K562 (cell line): ENCODE data around the gene TRIP6. TPM values are rescaled to one million over a fixed set of nuclear protein-coding genes. Genes with fewer than 3 reads are reported as not detected.

Experiments
- ATAC-seq: fragments of 200-7000 bp; cut with Tn5 transposase; 3 replicates; pipeline ENCODE4 v1.9.1; 2020; ENCODE audit warnings: moderate library complexity
- BruUV-seq: library from RNA; stranded (reverse); fragments of 400-500 nt; replicated peaks from 2 replicates; lab custom pipeline; 2021; lab: Mats Ljungman, UMichigan
- CTCF ChIA-PET: fragments of 300-600 bp; formaldehyde crosslinking; extraction: SDS; loops from one replicate; lab custom pipeline; 2021; ENCODE audit warnings: low intra/inter-chr PET ratio; lab: Yijun Ruan, JAX
- POLR2A ChIA-PET: fragments of 300-600, 350-650 bp; sonication (Branson Sonifier 250); formaldehyde crosslinking; extraction: SDS; loops from one replicate; lab custom pipeline; 2021; ENCODE audit warnings: antibody characterized with exemption, inconsistent platforms; lab: Yijun Ruan, JAX
- DNase-seq, 4 experiments: peaks; one replicate each; pipeline versions ENCODE4 v3.0.0 to v3.0.0-alpha.2; 2011 to 2018; ENCODE audit warnings: low spot score in 3 of 4, mixed read lengths in 3 of 4; ENCODE audit errors: extremely low read depth in 1 of 4
- FAIRE-seq: peaks from 2 replicates; lab custom pipeline; 2011; peaks lifted over from hg19 to GRCh38; lab: Jason Lieb, UNC
- H2AFZ ChIP-seq: 2 replicates; pipeline ENCODE4 v1.6.0; 2011; ENCODE audit warnings: low read depth, low read length, control low read depth, inconsistent platforms
- H3K27ac ChIP-seq: fragments of 200-600 bp; 3 replicates; pipeline ENCODE4 v1.8.0; 2011; ENCODE audit warnings: low read depth, mild to moderate bottlenecking, control low read depth, inconsistent platforms, low read length, moderate library complexity, mixed read lengths; ENCODE audit errors: extremely low read depth
- H3K27me3 ChIP-seq, 2 experiments: fragments of 300-600 bp in 1 of 2; 2 replicates in 1 of 2; 3 replicates in 1 of 2; pipeline versions ENCODE4 v1.6.0 to v1.8.0; 2011; ENCODE audit warnings: inconsistent platforms in 2 of 2, low read length in 2 of 2, mild to moderate bottlenecking in 1 of 2, mixed read lengths in 1 of 2, moderate library complexity in 1 of 2; ENCODE audit not compliant: control insufficient read depth in 2 of 2, insufficient read depth in 2 of 2
- H3K36me3 ChIP-seq: fragments of 300-600 bp; 3 replicates; pipeline ENCODE4 v1.8.0; 2011; ENCODE audit warnings: mild to moderate bottlenecking, low read length, inconsistent platforms; ENCODE audit not compliant: control insufficient read depth, insufficient read depth
- H3K4me1 ChIP-seq, 2 experiments: fragments of 200-600 bp in 1 of 2; replicated peaks in 1 of 2; 2 replicates in 1 of 2; 3 replicates in 1 of 2; pipeline versions ENCODE4 v1.5.1 to v1.8.0; 2011; ENCODE audit warnings: inconsistent platforms in 2 of 2, low read length in 2 of 2, mild to moderate bottlenecking in 1 of 2, mixed read lengths in 1 of 2, moderate library complexity in 1 of 2; ENCODE audit not compliant: control insufficient read depth in 2 of 2, insufficient read depth in 2 of 2
- H3K4me2 ChIP-seq: 2 replicates; pipeline ENCODE4 v1.6.1; 2011; ENCODE audit warnings: low read length, control low read depth, inconsistent platforms, mixed read lengths; ENCODE audit not compliant: insufficient read depth
- H3K4me3 ChIP-seq: fragments of 200-600 bp; sonication (generic), shearing (Covaris generic); 2 replicates; pipeline ENCODE4 v1.5.1; 2016; ENCODE audit warnings: control low read depth, inconsistent platforms
- H3K79me2 ChIP-seq: fragments of 200-600 bp; 3 replicates; pipeline ENCODE4 v1.8.0; 2011; ENCODE audit warnings: low read length, inconsistent platforms; ENCODE audit not compliant: control insufficient read depth, insufficient read depth
- H3K9ac ChIP-seq, 2 experiments: 2 replicates each; pipeline versions ENCODE4 v1.6.0 to v1.6.1; 2011; ENCODE audit warnings: low read depth in 2 of 2, low read length in 2 of 2, control low read depth in 1 of 2, inconsistent platforms in 1 of 2, mild to moderate bottlenecking in 1 of 2, mixed read lengths in 1 of 2; ENCODE audit not compliant: insufficient read depth in 1 of 2
- H3K9me1 ChIP-seq: one replicate; pipeline ENCODE4 v1.6.0; 2011; ENCODE audit warnings: inconsistent platforms, mild to moderate bottlenecking, low read length, moderate library complexity; ENCODE audit not compliant: control insufficient read depth, insufficient read depth
- H3K9me3 ChIP-seq: replicated peaks from 2 replicates; pipeline ENCODE4 v1.5.1; 2011; ENCODE audit warnings: low read depth, low read length, inconsistent platforms; ENCODE audit not compliant: control insufficient read depth, insufficient read depth
- H4K20me1 ChIP-seq: replicated peaks from 2 replicates; pipeline ENCODE4 v1.6.1; 2011; ENCODE audit warnings: low read length, inconsistent platforms, mixed read lengths; ENCODE audit not compliant: control insufficient read depth, insufficient read depth
- CBFA2T3 ChIP-seq: fragments of 450-650 bp; IDR thresholded peaks from 2 replicates; pipeline ENCODE4 v1.6.1; 2017
- EP300 ChIP-seq: IDR thresholded peaks from 2 replicates; pipeline ENCODE4 v1.6.1; 2012; ENCODE audit warnings: low read length, improper control_type of control experiment
- POLR2AphosphoS2 ChIP-seq: IDR thresholded peaks from 2 replicates; pipeline ENCODE4 v1.6.1; 2012; ENCODE audit warnings: low read length, improper control_type of control experiment
- RBFOX2 ChIP-seq: fragments of 200-400 bp; formaldehyde crosslinking; IDR thresholded peaks from 2 replicates; pipeline ENCODE4 v1.6.1; 2017; ENCODE audit warnings: low read depth, mild to moderate bottlenecking, low read length, moderate library complexity
- ZBTB2 ChIP-seq: fragments of 450-650 bp; IDR thresholded peaks from 2 replicates; pipeline ENCODE4 v1.6.1; 2016; ENCODE audit warnings: antibody characterized with exemption
- ZBTB33 ChIP-seq: sonication (generic); formaldehyde crosslinking; IDR thresholded peaks from 2 replicates; pipeline ENCODE4 v1.8.1; 2023; ENCODE audit warnings: mild to moderate bottlenecking, missing genetic modification reagents
- ZNF311 ChIP-seq: fragments of 250-450 bp; sonication (Bioruptor Pico); IDR thresholded peaks from 2 replicates; pipeline ENCODE4 v1.4.0; 2020; ENCODE audit warnings: mild to moderate bottlenecking, moderate library complexity
- WGBS: fragments of 100-300 bp; shearing (Covaris generic); methylation state at CpG from one replicate; pipeline ENCODE4 v1.1.6; 2016; ENCODE audit warnings: low coverage, mixed read lengths; ENCODE audit not compliant: insufficient coverage; ENCODE audit errors: missing lambda C conversion rate; 5-methylcytosine and 5-hydroxymethylcytosine counted together
- in situ Hi-C: fragments of 300-500 bp; cut with MboI; formaldehyde crosslinking; loops from 4 replicates; pipeline ENCODE4 v1.15.0; 2018; ENCODE audit warnings: inconsistent platforms, mixed read lengths
- intact Hi-C: fragments of 100-400 bp; cut with micrococcal nuclease; formaldehyde crosslinking; loops from 2 replicates; pipeline ENCODE4 v1.14.2; 2022
- polyA plus RNA-seq, 8 experiments: library from polyadenylated mRNA; depleted of rRNA in 4 of 8; stranded (reverse) in 5 of 8; unstranded in 3 of 8; fragments of >200 nt; fragmentation: Nextera tagmentation in 2 of 8; fragmentation: Illumina TruSeq in 1 of 8; extraction: Ambion mirVana in 2 of 8; extraction: Trizol in 1 of 8; gene quantifications; 2 replicates each; pipeline versions ENCODE4 v1.2.1 to v1.2.3, GENCODE V29; 2011 to 2014; ENCODE audit warnings: inconsistent platforms in 1 of 8, missing spikeins in 1 of 8
- total RNA-seq, 7 experiments: library from RNA; depleted of rRNA in 6 of 7; stranded (reverse); fragments of >200 nt in 6 of 7; fragmentation: Illumina TruSeq in 2 of 7; extraction: Trizol in 2 of 7; gene quantifications; 2 replicates each; pipeline versions ENCODE4 v1.2.1 to v1.2.3, GENCODE V29; 2011 to 2021; ENCODE audit warnings: low replicate concordance in 1 of 7
- TF ChIP-seq, protein P1 (sequence below), 2 experiments: IDR thresholded peaks; 2 replicates each; pipeline ENCODE4 v1.6.1; 2012; ENCODE audit warnings: improper control_type of control experiment in 2 of 2, low read depth in 2 of 2, low read length in 2 of 2, borderline replicate concordance in 1 of 2
- TF ChIP-seq, protein P2 (sequence below): fragments of 150-350 bp; conservative IDR thresholded peaks from 2 replicates; pipeline ENCODE4 v1.6.1; 2014; ENCODE audit warnings: low read length

Gene TRIP6
- total and polyA plus RNA-seq, 9 of the 15 experiments (the other 6 are each of a cell fraction or from before 2014, with no cell fraction given): 5.9 to 141 (median 54.0) TPM

DNA sequence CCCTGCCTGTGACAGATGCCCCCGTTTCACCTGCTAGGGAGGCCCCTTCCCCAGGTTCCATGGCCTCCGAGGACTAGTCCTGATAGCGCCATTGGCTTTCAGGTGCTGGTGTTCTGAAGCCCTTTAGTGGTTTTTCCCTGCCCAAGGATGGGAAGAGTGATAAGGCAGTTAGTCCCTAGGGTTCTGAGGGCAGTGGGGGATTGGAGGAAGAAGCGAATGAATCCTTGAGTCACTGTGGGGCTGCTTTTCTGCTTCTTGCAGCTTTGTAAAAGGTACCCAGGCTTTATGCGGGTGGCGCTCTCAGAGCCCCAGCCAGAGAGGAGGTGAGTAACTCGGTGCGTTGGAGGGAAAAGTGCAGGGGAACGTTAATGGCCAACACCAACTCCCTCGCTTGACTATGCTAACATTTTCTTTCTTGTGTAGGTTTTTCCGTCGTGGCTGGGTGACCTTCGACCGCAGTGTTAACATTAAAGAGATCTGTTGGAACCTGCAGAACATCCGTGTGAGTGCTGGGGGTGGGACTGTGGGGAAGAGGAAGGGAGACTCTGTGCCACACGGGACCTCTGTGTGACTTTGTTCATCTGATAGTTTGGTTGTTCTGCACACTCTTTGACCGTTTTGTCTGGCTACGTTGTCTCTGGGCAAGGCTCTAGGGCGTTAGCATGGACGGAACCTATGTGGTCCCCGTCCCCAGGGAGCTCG, 18.4 kb downstream of the TRIP6 start:
- no peak overlapping the region for H3K27ac ChIP-seq
- FAIRE-seq: no peak

More for the DNA sequence above, 18.4 kb downstream of the TRIP6 start:
- Histone ChIP-seq H2AFZ (no peak overlapping the region), H3K4me3 (no peak overlapping the region), H3K27me3 (no peaks in the 10 kb centered on the region), H4K20me1 (peaks cover 34% of the 10 kb centered on the region), H3K9me1 (peaks cover 9% of the 10 kb centered on the region), H3K79me2 (peaks cover 60% of the 10 kb centered on the region), H3K4me2 (no peak overlapping the region), H3K36me3 (peaks cover 84% of the 10 kb centered on the region), H3K4me1 (peaks cover 22 to 53% of the 10 kb centered on the region in 2 experiments), H3K9ac (peak overlapping the region in 1 of 2 experiments; percentile 41; a peak in 2 of 4 replicates), H3K9me3 (no peaks in the 10 kb centered on the region)
- POLR2A ChIA-PET: interaction anchor here (0.7 to 6.3 kb wide), 2 partner anchors 10 to 33 kb away, joined by 4 to 144 read pairs; partner anchors contain the start of genes SLC12A9 and SRRT
- 79% methylated on average over 20 of the region's 22 CpGs for WGBS
- ATAC-seq: no peak
- DNase-seq: peak in 1 of 4 experiments; percentile 6
- TF ChIP-seq ZBTB33 (peak; percentile 62), POLR2AphosphoS2 (peak; percentile 46; the same call in 1 of the 2 replicates), EP300 (no peak), CBFA2T3 (no peak), ZNF311 (CRISPR knock-in tag) (no peak), RBFOX2 (peak; percentile 32; the same call in 1 of the 2 replicates), ZBTB2 (no peak)
- TF ChIP-seq, protein P1, sequence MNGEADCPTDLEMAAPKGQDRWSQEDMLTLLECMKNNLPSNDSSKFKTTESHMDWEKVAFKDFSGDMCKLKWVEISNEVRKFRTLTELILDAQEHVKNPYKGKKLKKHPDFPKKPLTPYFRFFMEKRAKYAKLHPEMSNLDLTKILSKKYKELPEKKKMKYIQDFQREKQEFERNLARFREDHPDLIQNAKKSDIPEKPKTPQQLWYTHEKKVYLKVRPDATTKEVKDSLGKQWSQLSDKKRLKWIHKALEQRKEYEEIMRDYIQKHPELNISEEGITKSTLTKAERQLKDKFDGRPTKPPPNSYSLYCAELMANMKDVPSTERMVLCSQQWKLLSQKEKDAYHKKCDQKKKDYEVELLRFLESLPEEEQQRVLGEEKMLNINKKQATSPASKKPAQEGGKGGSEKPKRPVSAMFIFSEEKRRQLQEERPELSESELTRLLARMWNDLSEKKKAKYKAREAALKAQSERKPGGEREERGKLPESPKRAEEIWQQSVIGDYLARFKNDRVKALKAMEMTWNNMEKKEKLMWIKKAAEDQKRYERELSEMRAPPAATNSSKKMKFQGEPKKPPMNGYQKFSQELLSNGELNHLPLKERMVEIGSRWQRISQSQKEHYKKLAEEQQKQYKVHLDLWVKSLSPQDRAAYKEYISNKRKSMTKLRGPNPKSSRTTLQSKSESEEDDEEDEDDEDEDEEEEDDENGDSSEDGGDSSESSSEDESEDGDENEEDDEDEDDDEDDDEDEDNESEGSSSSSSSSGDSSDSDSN (IDR thresholded peaks at IDR 0.05; ENCODE audit: borderline replicate concordance in 1 of 2, low read depth in 2 of 2, low read length in 2 of 2): no peak
- TF ChIP-seq, protein P2, sequence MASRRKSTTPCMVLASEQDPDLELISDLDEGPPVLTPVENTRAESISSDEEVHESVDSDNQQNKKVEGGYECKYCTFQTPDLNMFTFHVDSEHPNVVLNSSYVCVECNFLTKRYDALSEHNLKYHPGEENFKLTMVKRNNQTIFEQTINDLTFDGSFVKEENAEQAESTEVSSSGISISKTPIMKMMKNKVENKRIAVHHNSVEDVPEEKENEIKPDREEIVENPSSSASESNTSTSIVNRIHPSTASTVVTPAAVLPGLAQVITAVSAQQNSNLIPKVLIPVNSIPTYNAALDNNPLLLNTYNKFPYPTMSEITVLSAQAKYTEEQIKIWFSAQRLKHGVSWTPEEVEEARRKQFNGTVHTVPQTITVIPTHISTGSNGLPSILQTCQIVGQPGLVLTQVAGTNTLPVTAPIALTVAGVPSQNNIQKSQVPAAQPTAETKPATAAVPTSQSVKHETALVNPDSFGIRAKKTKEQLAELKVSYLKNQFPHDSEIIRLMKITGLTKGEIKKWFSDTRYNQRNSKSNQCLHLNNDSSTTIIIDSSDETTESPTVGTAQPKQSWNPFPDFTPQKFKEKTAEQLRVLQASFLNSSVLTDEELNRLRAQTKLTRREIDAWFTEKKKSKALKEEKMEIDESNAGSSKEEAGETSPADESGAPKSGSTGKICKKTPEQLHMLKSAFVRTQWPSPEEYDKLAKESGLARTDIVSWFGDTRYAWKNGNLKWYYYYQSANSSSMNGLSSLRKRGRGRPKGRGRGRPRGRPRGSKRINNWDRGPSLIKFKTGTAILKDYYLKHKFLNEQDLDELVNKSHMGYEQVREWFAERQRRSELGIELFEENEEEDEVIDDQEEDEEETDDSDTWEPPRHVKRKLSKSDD: no peak
- CTCF ChIA-PET: no interaction called here
- BruUV-seq: no TSS peak
- in situ Hi-C loops: no loop called here
- intact Hi-C loops: no loop called here
